Keratinocyte (primary cell): ENCODE data around the gene SCP2D1.

Experiments used
- EZH2 ChIP-seq: IDR thresholded peaks from one replicate; pipeline ENCODE4 v1.6.1; 2012; ENCODE audit warnings: inconsistent platforms, mild to moderate bottlenecking, low read length, moderate library complexity
- TF ChIP-seq, protein P1 (sequence below), 3 experiments: IDR thresholded peaks in 1 of 3; conservative IDR thresholded peaks in 1 of 3; optimal IDR thresholded peaks in 1 of 3; 2 replicates in 2 of 3; 3 replicates in 1 of 3; pipeline versions ENCODE3 to v1.5.1; 2011; ENCODE audit warnings: low read length in 3 of 3, mild to moderate bottlenecking in 3 of 3, moderate library complexity in 2 of 3, control low read depth in 1 of 3, inconsistent platforms in 1 of 3; ENCODE audit not compliant: insufficient read depth in 2 of 3; ENCODE audit errors: extremely low read depth in 1 of 3

DNA sequence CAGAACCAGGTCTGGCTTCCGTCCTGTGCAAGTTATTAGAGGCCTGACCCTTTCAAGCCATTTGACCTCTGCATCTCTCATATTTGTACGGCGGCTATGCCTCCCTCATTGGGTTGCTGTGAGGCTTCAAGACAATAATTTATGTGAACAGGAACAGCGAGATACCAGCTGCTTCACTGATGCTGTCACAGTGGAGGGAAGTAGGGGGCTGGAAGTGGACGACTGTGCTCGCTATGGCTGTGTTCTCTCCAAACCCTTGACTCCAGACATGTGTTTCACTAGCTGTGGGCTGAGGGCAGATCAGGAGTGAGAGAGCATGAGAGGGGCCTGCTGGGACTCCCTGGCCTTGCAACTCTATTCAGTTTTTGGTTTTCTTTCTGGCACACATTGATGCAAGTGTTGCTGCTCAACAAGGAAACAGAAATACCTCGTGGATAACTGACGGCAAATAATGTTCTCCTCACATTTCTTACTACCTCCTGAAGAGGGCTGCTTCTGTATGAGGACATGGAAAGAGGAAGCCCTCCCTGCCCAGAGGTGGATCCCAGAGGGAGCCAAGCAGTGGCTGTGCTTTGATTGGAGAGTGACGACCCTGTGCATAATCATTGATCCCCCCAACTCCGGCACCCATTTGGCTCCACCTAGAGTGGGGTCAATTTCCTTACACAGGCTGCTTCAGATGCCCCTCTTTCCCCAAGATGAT is 34.7 kb upstream of the SCP2D1 start:
- no peak for TF ChIP-seq EZH2
- TF ChIP-seq, protein P1, sequence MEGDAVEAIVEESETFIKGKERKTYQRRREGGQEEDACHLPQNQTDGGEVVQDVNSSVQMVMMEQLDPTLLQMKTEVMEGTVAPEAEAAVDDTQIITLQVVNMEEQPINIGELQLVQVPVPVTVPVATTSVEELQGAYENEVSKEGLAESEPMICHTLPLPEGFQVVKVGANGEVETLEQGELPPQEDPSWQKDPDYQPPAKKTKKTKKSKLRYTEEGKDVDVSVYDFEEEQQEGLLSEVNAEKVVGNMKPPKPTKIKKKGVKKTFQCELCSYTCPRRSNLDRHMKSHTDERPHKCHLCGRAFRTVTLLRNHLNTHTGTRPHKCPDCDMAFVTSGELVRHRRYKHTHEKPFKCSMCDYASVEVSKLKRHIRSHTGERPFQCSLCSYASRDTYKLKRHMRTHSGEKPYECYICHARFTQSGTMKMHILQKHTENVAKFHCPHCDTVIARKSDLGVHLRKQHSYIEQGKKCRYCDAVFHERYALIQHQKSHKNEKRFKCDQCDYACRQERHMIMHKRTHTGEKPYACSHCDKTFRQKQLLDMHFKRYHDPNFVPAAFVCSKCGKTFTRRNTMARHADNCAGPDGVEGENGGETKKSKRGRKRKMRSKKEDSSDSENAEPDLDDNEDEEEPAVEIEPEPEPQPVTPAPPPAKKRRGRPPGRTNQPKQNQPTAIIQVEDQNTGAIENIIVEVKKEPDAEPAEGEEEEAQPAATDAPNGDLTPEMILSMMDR (optimal IDR thresholded peaks at IDR 0.05 in 1 of 3, IDR thresholded peaks at IDR 0.05 in 1 of 3, conservative IDR thresholded peaks at IDR 0.05 in 1 of 3; ENCODE audit: extremely low read depth in 1 of 3, insufficient read depth in 2 of 3, low read length in 3 of 3): peak in 1 of 3 experiments; percentile 36
